Measurements from ENCODE around the gene FAM184A. TPM values are rescaled to one million over a fixed set of nuclear protein-coding genes. Genes with fewer than 3 reads are reported as not detected.

The FAM184A gene
- total and polyA plus RNA-seq, 2 of the 8 experiments (the other 6 are each of a cell fraction or from before 2014, with no cell fraction given) = 6.3 to 11.3 TPM

DNA sequence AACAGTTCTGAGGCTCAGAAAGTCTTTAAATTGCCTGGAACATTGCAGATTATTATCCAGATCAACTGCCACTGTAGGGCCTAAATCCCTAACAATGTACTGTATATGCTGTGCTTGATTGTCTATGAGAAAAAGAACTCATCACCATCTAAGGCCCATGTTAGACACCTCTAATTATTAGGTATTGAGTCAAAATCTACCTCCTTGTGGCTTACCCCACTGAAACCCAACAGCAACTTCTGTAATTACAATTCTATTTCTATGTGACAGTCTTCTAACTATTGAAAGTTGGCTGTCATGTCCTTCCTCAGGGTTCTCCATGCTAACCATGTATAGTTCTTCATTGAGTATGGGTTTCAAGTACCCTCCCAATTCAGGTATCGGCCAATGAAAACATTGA lies 157.4 kb downstream of the FAM184A start:
- Histone ChIP-seq H2AFZ (ENCODE audit: low read length) (no peak overlapping the region), H3K4me1 (replicated peaks in 1 of 4; ENCODE audit: control insufficient read depth in 3 of 4, insufficient read depth in 4 of 4, low read length in 3 of 4) (no peaks in the 10 kb centered on the region), H4K5ac (ENCODE audit: insufficient read length, low read depth, low read length) (no peak overlapping the region), H3K56ac (replicated peaks; ENCODE audit: insufficient read length, low read depth, low read length) (no peak overlapping the region), H2BK12ac (ENCODE audit: low read depth, low read length) (no peak overlapping the region), H4K20me1 (replicated peaks in 1 of 2; ENCODE audit: control insufficient read depth in 1 of 2, insufficient read depth in 2 of 2, low read length in 2 of 2) (peaks cover 0 to 3% of the 10 kb centered on the region in 2 experiments), H3K23me2 (ENCODE audit: low read depth, low read length) (no peaks in the 10 kb centered on the region), H3K36me3 (ENCODE audit: control insufficient read depth in 2 of 4, insufficient read depth in 4 of 4, low read length in 3 of 4) (peaks cover 2 to 41% (median 29%) of the 10 kb centered on the region in 4 experiments; a peak in 6 of 8 replicates), H3K23ac (ENCODE audit: insufficient read length) (no peak overlapping the region), H3K27ac (ENCODE audit: low read depth, low read length) (no peak overlapping the region), H3K27me3 (replicated peaks in 1 of 4; ENCODE audit: control insufficient read depth in 3 of 4, extremely low read depth in 1 of 4, insufficient read depth in 3 of 4, low read length in 3 of 4) (no peaks in the 10 kb centered on the region), H2BK15ac (ENCODE audit: low read length) (no peak overlapping the region), H4K91ac (replicated peaks; ENCODE audit: insufficient read length, low read length) (no peak overlapping the region), H2BK20ac (ENCODE audit: low read length) (no peak overlapping the region), H2BK5ac (ENCODE audit: low read depth, low read length) (no peak overlapping the region), H3K4ac (replicated peaks; ENCODE audit: insufficient read length, low read depth, low read length) (no peak overlapping the region), H3K4me3 (ENCODE audit: extremely low read depth in 1 of 4, insufficient read depth in 2 of 4, low read depth in 3 of 4, low read length in 4 of 4) (no peak overlapping the region), H3K9me3 (ENCODE audit: insufficient read depth in 2 of 2, low read depth in 1 of 2, low read length in 1 of 2) (no peaks in the 10 kb centered on the region), H3K14ac (ENCODE audit: insufficient read length) (no peak overlapping the region), H2BK120ac (replicated peaks; ENCODE audit: low read depth, low read length) (no peak overlapping the region), H3K9ac (replicated peaks in 1 of 4; ENCODE audit: extremely low read depth in 1 of 4, low read depth in 3 of 4, low read length in 3 of 4) (no peak overlapping the region), H3K79me2 (ENCODE audit: control insufficient read depth in 1 of 2, insufficient read depth in 2 of 2, low read length in 2 of 2) (no peaks in the 10 kb centered on the region), H3K18ac (ENCODE audit: extremely low read depth, low read length) (no peak overlapping the region), H3K4me2 (ENCODE audit: insufficient read depth in 1 of 2, low read depth in 2 of 2, low read length in 2 of 2) (no peak overlapping the region), H3K79me1 (ENCODE audit: low read depth, low read length) (no peaks in the 10 kb centered on the region), H2AK5ac (ENCODE audit: low read depth, low read length) (no peak overlapping the region), H4K8ac (ENCODE audit: extremely low read depth, insufficient read depth, low read length) (no peak overlapping the region)
- DNase-seq (ENCODE audit: low read depth in 1 of 2, low spot score in 2 of 2) (no peak), FAIRE-seq (no peak)
- POLR2A ChIA-PET (ENCODE audit: partially characterized antibody) = interaction anchor here (0.7 to 1.7 kb wide), 2 partner anchors 9 to 18 kb away, joined by 4 to 5 read pairs; no protein-coding TSS in a partner anchor
- WGBS, 2 experiments (ENCODE audit: extremely low coverage in 1 of 2, insufficient coverage in 1 of 2, insufficient read length in 1 of 2, insufficient replicate concordance in 2 of 2, low coverage in 1 of 2, low lambda C conversion rate in 2 of 2, missing lambda C conversion rate in 1 of 2) = 84% methylated on average over 1 of the region's 1 CpG; no CpG with 5 or more reads in 1 of the 2 experiments
- CTCF ChIA-PET (ENCODE audit: partially characterized antibody) = interaction anchor here (1.5 kb wide), 1 partner anchor 8 kb away, joined by 6 read pairs; no protein-coding TSS in a partner anchor
- TF ChIP-seq SIRT6 (IDR thresholded peaks at IDR 0.05; ENCODE audit: low read length) = no peak
- no peak for TF ChIP-seq TAF7 (optimal IDR thresholded peaks at IDR 0.05; ENCODE audit: borderline replicate concordance, low read depth, low read length)
- TF ChIP-seq EGR1 (IDR thresholded peaks at IDR 0.05; ENCODE audit: borderline replicate concordance, low read depth, low read length) = no peak
- no peak for TF ChIP-seq POLR2A (IDR thresholded peaks at IDR 0.05; ENCODE audit: control extremely low read depth in 1 of 2, low read depth in 2 of 2, low read length in 2 of 2)
- TF ChIP-seq, protein P1, sequence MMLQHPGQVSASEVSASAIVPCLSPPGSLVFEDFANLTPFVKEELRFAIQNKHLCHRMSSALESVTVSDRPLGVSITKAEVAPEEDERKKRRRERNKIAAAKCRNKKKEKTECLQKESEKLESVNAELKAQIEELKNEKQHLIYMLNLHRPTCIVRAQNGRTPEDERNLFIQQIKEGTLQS (IDR thresholded peaks at IDR 0.05; ENCODE audit: insufficient read depth, low read depth, low read length) = no peak
- TF ChIP-seq EZH2 (IDR thresholded peaks at IDR 0.05; ENCODE audit: low read depth, low read length, severe bottlenecking) = no peak
- no peak for TF ChIP-seq EP300 (IDR thresholded peaks at IDR 0.05; ENCODE audit: borderline replicate concordance in 1 of 2, low read depth in 2 of 2, low read length in 2 of 2)
- TF ChIP-seq HDAC2 (IDR thresholded peaks at IDR 0.05; ENCODE audit: borderline replicate concordance in 1 of 2, low read depth in 2 of 2, low read length in 2 of 2) = no peak
- TF ChIP-seq CREB1 (IDR thresholded peaks at IDR 0.05) = no peak
- TF ChIP-seq ASH2L (IDR thresholded peaks at IDR 0.05; ENCODE audit: low read length) = no peak
- TF ChIP-seq CTBP2 (IDR thresholded peaks at IDR 0.05; ENCODE audit: borderline replicate concordance, insufficient read depth, insufficient read length, low read length) = no peak
- no peak for TF ChIP-seq GABPA (IDR thresholded peaks at IDR 0.05; ENCODE audit: borderline replicate concordance, insufficient read depth, low read length)
- no peak for TF ChIP-seq BACH1 (IDR thresholded peaks at IDR 0.05; ENCODE audit: low read length)
- no peak for TF ChIP-seq CBX5 (IDR thresholded peaks at IDR 0.05; ENCODE audit: low read depth, low read length)
